ENCODE results near the gene AP2S1.

The AP2S1 gene

GRCh38 chr19:46892252-46893179, 41.9 kb upstream of the AP2S1 start:
- ATAC-seq (ENCODE audit: low read depth) (no peak), DNase-seq (ENCODE audit: low spot score) (no peak)
- Histone ChIP-seq H3K4me3 (ENCODE audit: severe bottlenecking) (no peak overlapping the region), H3K9me3 (ENCODE audit: severe bottlenecking) (no peaks in the 10 kb centered on the region), H3K36me3 (ENCODE audit: low read depth) (no peaks in the 10 kb centered on the region), H3K4me1 (ENCODE audit: insufficient read depth, poor library complexity, severe bottlenecking) (peaks cover 34% of the 10 kb centered on the region), H3K27me3 (ENCODE audit: insufficient read depth, poor library complexity, severe bottlenecking) (no peaks in the 10 kb centered on the region), H3K27ac (ENCODE audit: poor library complexity, severe bottlenecking) (no peak overlapping the region)
- no peak for TF ChIP-seq CTCF (IDR thresholded peaks at IDR 0.05; ENCODE audit: poor library complexity, severe bottlenecking)

GRCh38 chr19:46890423-46891170, 40.0 kb upstream of the AP2S1 start:
- Histone ChIP-seq H3K27me3 (ENCODE audit: insufficient read depth, poor library complexity, severe bottlenecking) (no peaks in the 10 kb centered on the region), H3K4me1 (ENCODE audit: insufficient read depth, poor library complexity, severe bottlenecking) (peaks cover 47% of the 10 kb centered on the region), H3K27ac (ENCODE audit: poor library complexity, severe bottlenecking) (peak overlapping the region; percentile 54), H3K36me3 (ENCODE audit: low read depth) (no peaks in the 10 kb centered on the region), H3K9me3 (ENCODE audit: severe bottlenecking) (peaks cover 2% of the 10 kb centered on the region), H3K4me3 (ENCODE audit: severe bottlenecking) (no peak overlapping the region)
- DNase-seq (ENCODE audit: low spot score) (no peak), ATAC-seq (ENCODE audit: low read depth) (peak; percentile 92)
- TF ChIP-seq CTCF (IDR thresholded peaks at IDR 0.05; ENCODE audit: poor library complexity, severe bottlenecking): peak; percentile 13

- ATAC-seq (ENCODE audit: low read depth) (no peak), DNase-seq (ENCODE audit: low spot score) (no peak)
- H3K4me3 ChIP-seq (ENCODE audit: severe bottlenecking): no peak overlapping the region
- no peak for TF ChIP-seq CTCF (IDR thresholded peaks at IDR 0.05; ENCODE audit: poor library complexity, severe bottlenecking)
- peak overlapping the region; percentile 41 for H3K27ac ChIP-seq (ENCODE audit: poor library complexity, severe bottlenecking)
- peaks cover 32% of the 10 kb centered on the region for H3K4me1 ChIP-seq (ENCODE audit: insufficient read depth, poor library complexity, severe bottlenecking)
- H3K36me3 ChIP-seq (ENCODE audit: low read depth): no peaks in the 10 kb centered on the region
- H3K9me3 ChIP-seq (ENCODE audit: severe bottlenecking): peaks cover 2% of the 10 kb centered on the region
- H3K27me3 ChIP-seq (ENCODE audit: insufficient read depth, poor library complexity, severe bottlenecking): no peaks in the 10 kb centered on the region
These were observed 36.7 kb upstream of the AP2S1 start for GRCh38 chr19:46887240-46887782.

- peak overlapping the region; percentile 41 for H3K27ac ChIP-seq (ENCODE audit: poor library complexity, severe bottlenecking)
- ATAC-seq (ENCODE audit: low read depth) (peak; percentile 22; the same call in 1 of the 3 replicates), DNase-seq (ENCODE audit: low spot score) (no peak)
- peaks cover 32% of the 10 kb centered on the region for H3K4me1 ChIP-seq (ENCODE audit: insufficient read depth, poor library complexity, severe bottlenecking)
- no peaks in the 10 kb centered on the region for H3K36me3 ChIP-seq (ENCODE audit: low read depth)
- no peaks in the 10 kb centered on the region for H3K27me3 ChIP-seq (ENCODE audit: insufficient read depth, poor library complexity, severe bottlenecking)
- H3K9me3 ChIP-seq (ENCODE audit: severe bottlenecking): peaks cover 2% of the 10 kb centered on the region
- no peak for TF ChIP-seq CTCF (IDR thresholded peaks at IDR 0.05; ENCODE audit: poor library complexity, severe bottlenecking)
- H3K4me3 ChIP-seq (ENCODE audit: severe bottlenecking): no peak overlapping the region
These were observed 36.0 kb upstream of the AP2S1 start for GRCh38 chr19:46886546-46887239.
